SK-N-SH (cell line): Measurements from ENCODE around the gene GTF2A1L. TPM values are rescaled to one million over a fixed set of nuclear protein-coding genes. Genes with fewer than 3 reads are reported as not detected.

ENCODE experiments used
- CTCF ChIA-PET: fragments of 300-600, 350-600 bp; formaldehyde crosslinking; extraction: SDS; loops from one replicate; lab custom pipeline; 2021; lab: Yijun Ruan, JAX
- POLR2A ChIA-PET: fragments of 350-600 bp; sonication (Branson Sonifier 250); formaldehyde crosslinking; extraction: SDS; loops from one replicate; lab custom pipeline; 2020; ENCODE audit warnings: antibody characterized with exemption, inconsistent platforms; lab: Yijun Ruan, JAX
- DNase-seq: peaks from one replicate; pipeline ENCODE4 v3.0.0; 2012
- H2AFZ ChIP-seq: fragments of 200-600 bp; sonication (generic); 2 replicates; pipeline ENCODE4 v1.8.1; 2016; ENCODE audit warnings: antibody characterized with exemption, mild to moderate bottlenecking, low read depth
- H3F3A ChIP-seq: fragments of 200-600 bp; sonication (generic); replicated peaks from 2 replicates; pipeline ENCODE3; 2016; ENCODE audit warnings: antibody characterized with exemption, mild to moderate bottlenecking; ENCODE audit not compliant: insufficient read depth
- H3K27ac ChIP-seq, 2 experiments: fragments of 200-500 bp in 1 of 2; fragments of 200-600 bp in 1 of 2; sonication (Bioruptor generic) in 1 of 2; sonication (generic), shearing (Covaris generic) in 1 of 2; 2 replicates each; pipeline versions ENCODE4 v1.5.1 to v1.6.1; 2014 to 2016; ENCODE audit warnings: low read depth in 2 of 2, inconsistent platforms in 1 of 2, low read length in 1 of 2, mild to moderate bottlenecking in 1 of 2, mixed read lengths in 1 of 2
- H3K27me3 ChIP-seq: fragments of 200-600 bp; sonication (generic), shearing (Covaris generic); 2 replicates; pipeline ENCODE4 v1.6.1; 2016; ENCODE audit warnings: mixed run types; ENCODE audit not compliant: insufficient read depth
- H3K36me3 ChIP-seq, 2 experiments: fragments of 200-500 bp in 1 of 2; fragments of 200-600 bp in 1 of 2; sonication (Bioruptor generic) in 1 of 2; sonication (generic) in 1 of 2; replicated peaks in 1 of 2; 2 replicates each; pipeline versions ENCODE3 to v1.5.1; 2014 to 2016; ENCODE audit warnings: low read length in 1 of 2, mild to moderate bottlenecking in 1 of 2; ENCODE audit not compliant: insufficient read depth in 2 of 2, control insufficient read depth in 1 of 2
- H3K4me1 ChIP-seq, 2 experiments: fragments of 200-500 bp in 1 of 2; fragments of 200-600 bp in 1 of 2; sonication (Bioruptor generic) in 1 of 2; sonication (generic), shearing (Covaris generic) in 1 of 2; 2 replicates each; pipeline versions ENCODE4 v1.5.1 to v1.6.1; 2014 to 2016; ENCODE audit warnings: low read depth in 1 of 2, low read length in 1 of 2, mixed run types in 1 of 2; ENCODE audit not compliant: insufficient read depth in 2 of 2, control insufficient read depth in 1 of 2
- H3K4me2 ChIP-seq: fragments of 200-600 bp; sonication (generic), shearing (Covaris generic); 2 replicates; pipeline ENCODE4 v1.6.1; 2017; ENCODE audit warnings: mixed run types
- H3K4me3 ChIP-seq, 2 experiments: fragments of 200-500 bp in 1 of 2; fragments of 200-600 bp in 1 of 2; sonication (Bioruptor generic) in 1 of 2; sonication (generic), shearing (Covaris generic) in 1 of 2; 2 replicates each; pipeline versions ENCODE4 v1.5.1 to v1.8.1; 2014 to 2016; ENCODE audit warnings: low read depth in 2 of 2, inconsistent platforms in 1 of 2, low read length in 1 of 2, mild to moderate bottlenecking in 1 of 2, mixed read lengths in 1 of 2, moderate library complexity in 1 of 2
- H3K79me2 ChIP-seq: fragments of 200-600 bp; sonication (generic); 2 replicates; pipeline ENCODE4 v1.8.1; 2017; ENCODE audit warnings: mild to moderate bottlenecking; ENCODE audit not compliant: insufficient read depth
- H3K9ac ChIP-seq: fragments of 200-600 bp; sonication (generic); 2 replicates; pipeline ENCODE4 v1.6.1; 2017; ENCODE audit warnings: mixed run types
- H3K9me2 ChIP-seq: fragments of 200-600 bp; sonication (generic); 2 replicates; pipeline ENCODE4 v1.6.1; 2017; ENCODE audit warnings: mixed run types
- H3K9me3 ChIP-seq: fragments of 200-600 bp; sonication (generic); 2 replicates; pipeline ENCODE4 v1.6.1; 2017; ENCODE audit warnings: mixed run types, mild to moderate bottlenecking, moderate library complexity
- H4K20me1 ChIP-seq: fragments of 200-600 bp; sonication (generic); 2 replicates; pipeline ENCODE4 v1.6.1; 2017; ENCODE audit warnings: mild to moderate bottlenecking, mixed run types; ENCODE audit not compliant: insufficient read depth
- EP300 ChIP-seq, 2 experiments: IDR thresholded peaks; 2 replicates each; pipeline versions ENCODE4 v1.4.0 to v1.6.1; 2012; ENCODE audit warnings: borderline replicate concordance in 1 of 2, low read depth in 1 of 2, low read length in 1 of 2
- EZH2phosphoT487 ChIP-seq: fragments of 200-600 bp; sonication (generic); IDR thresholded peaks from 2 replicates; pipeline ENCODE4 v1.6.1; 2017; ENCODE audit warnings: low read depth, mixed run types, mild to moderate bottlenecking, antibody characterized with exemption, moderate library complexity, borderline replicate concordance
- FOSL2 ChIP-seq: IDR thresholded peaks from 2 replicates; pipeline ENCODE4 v1.4.0; 2012; ENCODE audit warnings: low read depth, mild to moderate bottlenecking, moderate library complexity, borderline replicate concordance
- FOXJ3 ChIP-seq: sonication (generic); formaldehyde crosslinking; IDR thresholded peaks from 2 replicates; pipeline ENCODE4 v1.5.1; 2020; ENCODE audit warnings: mild to moderate bottlenecking, missing genetic modification reagents
- FOXM1 ChIP-seq: IDR thresholded peaks from 2 replicates; pipeline ENCODE4 v1.4.0; 2012; ENCODE audit warnings: low read depth, mild to moderate bottlenecking
- GATA2 ChIP-seq: sonication (generic); formaldehyde crosslinking; IDR thresholded peaks from 2 replicates; pipeline ENCODE4 v1.5.0; 2020; ENCODE audit warnings: mild to moderate bottlenecking, missing genetic modification reagents
- MEF2A ChIP-seq: IDR thresholded peaks from 2 replicates; pipeline ENCODE4 v1.4.0; 2012; ENCODE audit warnings: low read depth, borderline replicate concordance
- NFIC ChIP-seq: IDR thresholded peaks from 2 replicates; pipeline ENCODE4 v1.4.0; 2012; ENCODE audit warnings: borderline replicate concordance
- NRF1 ChIP-seq: IDR thresholded peaks from 2 replicates; pipeline ENCODE4 v1.6.1; 2012; ENCODE audit warnings: low read depth, mild to moderate bottlenecking, low read length
- RAD21 ChIP-seq: IDR thresholded peaks from 2 replicates; pipeline ENCODE4 v1.6.1; 2012; ENCODE audit warnings: mild to moderate bottlenecking, low read length
- RCOR1 ChIP-seq: fragments of 150-350 bp; IDR thresholded peaks from 2 replicates; pipeline ENCODE4 v1.6.1; 2017; ENCODE audit warnings: antibody characterized with exemption, low read length
- RXRA ChIP-seq: IDR thresholded peaks from 2 replicates; pipeline ENCODE4 v1.4.0; 2012; ENCODE audit warnings: low read depth, mild to moderate bottlenecking, borderline replicate concordance
- TAF1 ChIP-seq: IDR thresholded peaks from 2 replicates; pipeline ENCODE4 v1.6.1; 2012; ENCODE audit warnings: low read depth, mild to moderate bottlenecking, low read length, moderate library complexity, borderline replicate concordance
- TCF12 ChIP-seq: IDR thresholded peaks from 2 replicates; pipeline ENCODE4 v1.4.0; 2012
- TEAD4 ChIP-seq: IDR thresholded peaks from 2 replicates; pipeline ENCODE4 v1.4.0; 2012; ENCODE audit warnings: mild to moderate bottlenecking, borderline replicate concordance; ENCODE audit not compliant: insufficient read depth
- YY1 ChIP-seq: IDR thresholded peaks from 2 replicates; pipeline ENCODE4 v1.4.0; 2012; ENCODE audit warnings: low read depth, mild to moderate bottlenecking
- WGBS: methylation state at CpG from one replicate; pipeline ENCODE4 v1.1.6; 2017; ENCODE audit warnings: low lambda C conversion rate; 5-methylcytosine and 5-hydroxymethylcytosine counted together
- polyA plus RNA-seq, 3 experiments: library from polyadenylated mRNA; depleted of rRNA; stranded (reverse); fragments of >200 nt; gene quantifications; 2 replicates each; pipeline ENCODE4 v1.2.3, GENCODE V29; 2012
- TF ChIP-seq, protein P1 (sequence below): IDR thresholded peaks from 2 replicates; pipeline ENCODE4 v1.4.0; 2012; ENCODE audit warnings: low read depth, borderline replicate concordance
- TF ChIP-seq, protein P2 (sequence below): IDR thresholded peaks from 2 replicates; pipeline ENCODE4; 2012
- TF ChIP-seq, protein P3 (sequence below): fragments of 150-350 bp; IDR thresholded peaks from 2 replicates; pipeline ENCODE4 v1.6.1; 2017; ENCODE audit warnings: antibody characterized with exemption, low read length, low read depth, borderline replicate concordance
- TF ChIP-seq, protein P4 (sequence below): IDR thresholded peaks from 2 replicates; pipeline ENCODE4 v1.6.1; 2012; ENCODE audit warnings: mild to moderate bottlenecking, low read depth, low read length, moderate library complexity

GTF2A1L gene
- polyA plus RNA-seq, 1 of the 3 experiments (the other 2 are of a cell fraction): 0.36 TPM

DNA sequence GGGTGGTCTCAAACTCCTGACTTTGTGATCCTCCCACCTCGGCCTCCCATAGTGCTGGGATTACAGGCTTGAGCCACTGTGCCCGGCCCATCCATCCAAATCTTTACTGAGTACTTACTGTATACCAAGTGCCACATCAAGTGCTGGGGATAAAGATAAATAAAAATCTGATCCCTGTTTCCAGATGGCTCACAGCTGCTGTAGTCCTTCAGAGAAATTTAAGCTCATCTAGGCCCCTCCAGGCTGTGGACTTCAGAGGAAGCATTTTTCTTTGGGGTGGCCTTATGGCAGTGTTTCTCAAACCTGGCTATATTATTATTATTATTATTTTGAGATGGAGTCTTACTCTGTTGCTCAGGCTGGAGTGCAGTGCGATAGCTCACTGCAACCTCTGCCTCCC is 33.7 kb upstream of the GTF2A1L start:
- Histone ChIP-seq H3K36me3 (peaks cover 0 to 10% of the 10 kb centered on the region in 2 experiments), H3K9me3 (no peaks in the 10 kb centered on the region), H3K9ac (no peak overlapping the region), H4K20me1 (no peaks in the 10 kb centered on the region), H3K27me3 (no peaks in the 10 kb centered on the region), H3F3A (no peaks in the 10 kb centered on the region), H3K79me2 (no peaks in the 10 kb centered on the region), H2AFZ (no peak overlapping the region), H3K27ac (no peak overlapping the region), H3K4me3 (no peak overlapping the region), H3K4me2 (no peak overlapping the region), H3K9me2 (no peaks in the 10 kb centered on the region), H3K4me1 (no peaks in the 10 kb centered on the region)
- WGBS: 79% methylated on average over 3 of the region's 3 CpGs
- POLR2A ChIA-PET: no interaction called here
- CTCF ChIA-PET: no interaction called here
- TF ChIP-seq TAF1 (no peak), TCF12 (no peak), FOXJ3 (no peak), NRF1 (no peak), RCOR1 (no peak), EP300 (IDR thresholded peaks at IDR 0.05; ENCODE audit: borderline replicate concordance in 1 of 2, low read depth in 1 of 2, low read length in 1 of 2) (no peak), FOXM1 (no peak), FOSL2 (no peak), EZH2phosphoT487 (no peak), RXRA (no peak), RAD21 (no peak), TEAD4 (no peak)
- TF ChIP-seq, protein P1, sequence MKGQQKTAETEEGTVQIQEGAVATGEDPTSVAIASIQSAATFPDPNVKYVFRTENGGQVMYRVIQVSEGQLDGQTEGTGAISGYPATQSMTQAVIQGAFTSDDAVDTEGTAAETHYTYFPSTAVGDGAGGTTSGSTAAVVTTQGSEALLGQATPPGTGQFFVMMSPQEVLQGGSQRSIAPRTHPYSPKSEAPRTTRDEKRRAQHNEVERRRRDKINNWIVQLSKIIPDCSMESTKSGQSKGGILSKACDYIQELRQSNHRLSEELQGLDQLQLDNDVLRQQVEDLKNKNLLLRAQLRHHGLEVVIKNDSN: no peak
- TF ChIP-seq, protein P2, sequence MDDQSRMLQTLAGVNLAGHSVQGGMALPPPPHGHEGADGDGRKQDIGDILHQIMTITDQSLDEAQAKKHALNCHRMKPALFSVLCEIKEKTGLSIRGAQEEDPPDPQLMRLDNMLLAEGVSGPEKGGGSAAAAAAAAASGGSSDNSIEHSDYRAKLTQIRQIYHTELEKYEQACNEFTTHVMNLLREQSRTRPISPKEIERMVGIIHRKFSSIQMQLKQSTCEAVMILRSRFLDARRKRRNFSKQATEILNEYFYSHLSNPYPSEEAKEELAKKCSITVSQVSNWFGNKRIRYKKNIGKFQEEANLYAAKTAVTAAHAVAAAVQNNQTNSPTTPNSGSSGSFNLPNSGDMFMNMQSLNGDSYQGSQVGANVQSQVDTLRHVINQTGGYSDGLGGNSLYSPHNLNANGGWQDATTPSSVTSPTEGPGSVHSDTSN: no peak
- TF ChIP-seq, protein P3, sequence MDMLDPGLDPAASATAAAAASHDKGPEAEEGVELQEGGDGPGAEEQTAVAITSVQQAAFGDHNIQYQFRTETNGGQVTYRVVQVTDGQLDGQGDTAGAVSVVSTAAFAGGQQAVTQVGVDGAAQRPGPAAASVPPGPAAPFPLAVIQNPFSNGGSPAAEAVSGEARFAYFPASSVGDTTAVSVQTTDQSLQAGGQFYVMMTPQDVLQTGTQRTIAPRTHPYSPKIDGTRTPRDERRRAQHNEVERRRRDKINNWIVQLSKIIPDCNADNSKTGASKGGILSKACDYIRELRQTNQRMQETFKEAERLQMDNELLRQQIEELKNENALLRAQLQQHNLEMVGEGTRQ: no peak
- no peak for DNase-seq

DNA sequence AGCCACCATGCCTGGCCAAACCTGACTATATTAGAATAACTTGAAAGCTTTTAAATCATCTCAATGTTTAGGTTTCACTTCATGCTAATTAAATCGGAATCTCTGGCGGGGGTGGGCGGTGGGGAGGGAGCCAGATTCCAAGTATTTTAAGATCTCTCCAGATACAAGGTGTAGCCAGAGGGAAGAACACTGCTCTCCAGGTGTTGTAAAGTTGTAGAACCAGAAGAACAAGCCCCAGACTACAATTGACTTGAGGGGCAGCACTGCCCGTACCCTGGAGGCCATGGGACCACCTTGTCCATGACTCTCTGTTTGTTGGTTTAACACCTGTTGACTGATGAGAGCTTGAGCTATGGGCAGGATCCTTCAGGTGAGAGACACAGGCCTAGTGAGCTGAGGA is 33.1 kb upstream of the GTF2A1L start:
- no peak overlapping the region for H3K4me2 ChIP-seq
- H3K79me2 ChIP-seq: no peaks in the 10 kb centered on the region
- H3K36me3 ChIP-seq: peaks cover 0 to 10% of the 10 kb centered on the region in 2 experiments
- H3K4me1 ChIP-seq: no peaks in the 10 kb centered on the region
- ChIA-PET CTCF (interaction anchor here (1.1 to 1.6 kb wide), 2 partner anchors 16 to 49 kb away, joined by 3 to 5 read pairs; no protein-coding TSS in a partner anchor), POLR2A (no interaction called here)
- no peaks in the 10 kb centered on the region for H4K20me1 ChIP-seq
- no peak overlapping the region for H2AFZ ChIP-seq
- no peaks in the 10 kb centered on the region for H3F3A ChIP-seq
- no peaks in the 10 kb centered on the region for H3K9me3 ChIP-seq
- H3K27ac ChIP-seq: no peak overlapping the region
- no peak overlapping the region for H3K9ac ChIP-seq
- H3K9me2 ChIP-seq: no peaks in the 10 kb centered on the region
- no peak for DNase-seq
- H3K4me3 ChIP-seq: no peak overlapping the region
- no peaks in the 10 kb centered on the region for H3K27me3 ChIP-seq
- 98% methylated on average over 4 of the region's 4 CpGs for WGBS
- TF ChIP-seq, protein P4, sequence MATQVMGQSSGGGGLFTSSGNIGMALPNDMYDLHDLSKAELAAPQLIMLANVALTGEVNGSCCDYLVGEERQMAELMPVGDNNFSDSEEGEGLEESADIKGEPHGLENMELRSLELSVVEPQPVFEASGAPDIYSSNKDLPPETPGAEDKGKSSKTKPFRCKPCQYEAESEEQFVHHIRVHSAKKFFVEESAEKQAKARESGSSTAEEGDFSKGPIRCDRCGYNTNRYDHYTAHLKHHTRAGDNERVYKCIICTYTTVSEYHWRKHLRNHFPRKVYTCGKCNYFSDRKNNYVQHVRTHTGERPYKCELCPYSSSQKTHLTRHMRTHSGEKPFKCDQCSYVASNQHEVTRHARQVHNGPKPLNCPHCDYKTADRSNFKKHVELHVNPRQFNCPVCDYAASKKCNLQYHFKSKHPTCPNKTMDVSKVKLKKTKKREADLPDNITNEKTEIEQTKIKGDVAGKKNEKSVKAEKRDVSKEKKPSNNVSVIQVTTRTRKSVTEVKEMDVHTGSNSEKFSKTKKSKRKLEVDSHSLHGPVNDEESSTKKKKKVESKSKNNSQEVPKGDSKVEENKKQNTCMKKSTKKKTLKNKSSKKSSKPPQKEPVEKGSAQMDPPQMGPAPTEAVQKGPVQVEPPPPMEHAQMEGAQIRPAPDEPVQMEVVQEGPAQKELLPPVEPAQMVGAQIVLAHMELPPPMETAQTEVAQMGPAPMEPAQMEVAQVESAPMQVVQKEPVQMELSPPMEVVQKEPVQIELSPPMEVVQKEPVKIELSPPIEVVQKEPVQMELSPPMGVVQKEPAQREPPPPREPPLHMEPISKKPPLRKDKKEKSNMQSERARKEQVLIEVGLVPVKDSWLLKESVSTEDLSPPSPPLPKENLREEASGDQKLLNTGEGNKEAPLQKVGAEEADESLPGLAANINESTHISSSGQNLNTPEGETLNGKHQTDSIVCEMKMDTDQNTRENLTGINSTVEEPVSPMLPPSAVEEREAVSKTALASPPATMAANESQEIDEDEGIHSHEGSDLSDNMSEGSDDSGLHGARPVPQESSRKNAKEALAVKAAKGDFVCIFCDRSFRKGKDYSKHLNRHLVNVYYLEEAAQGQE: no peak
- TF ChIP-seq, protein P1: no peak
- TF ChIP-seq GATA2 (CRISPR knock-in tag) (no peak), YY1 (no peak), EP300 (IDR thresholded peaks at IDR 0.05; ENCODE audit: borderline replicate concordance in 1 of 2, low read depth in 1 of 2, low read length in 1 of 2) (no peak), EZH2phosphoT487 (no peak), NRF1 (no peak), NFIC (no peak), MEF2A (no peak)
- TF ChIP-seq, protein P3: no peak
